Stomach (tissue), 4 donors: ENCODE data around the gene LTB4R2.

Experiments used
- POLR2A ChIP-seq, 4 donors: fragments of 450-650 bp; IDR thresholded peaks; one replicate each; pipeline ENCODE4 v1.6.1; 2016; ENCODE audit warnings: antibody characterized with exemption in 4 of 4, control low read depth in 2 of 4, mild to moderate bottlenecking in 1 of 4, moderate library complexity in 1 of 4
- POLR2AphosphoS5 ChIP-seq, 3 donors: sonication (generic); formaldehyde crosslinking; IDR thresholded peaks; one replicate each; pipeline ENCODE4 v1.6.1; 2016; ENCODE audit warnings: antibody characterized with exemption in 3 of 3
- TF ChIP-seq, protein P1 (sequence below), 7 experiments: fragments of 450-650 bp in 4 of 7; fragments of 200-600 bp in 3 of 7; sonication (generic) in 3 of 7; IDR thresholded peaks; one replicate each; pipeline ENCODE4 v1.5.1; 2016 to 2019; ENCODE audit warnings: antibody characterized with exemption in 7 of 7, control low read depth in 2 of 7, mild to moderate bottlenecking in 1 of 7

DNA sequence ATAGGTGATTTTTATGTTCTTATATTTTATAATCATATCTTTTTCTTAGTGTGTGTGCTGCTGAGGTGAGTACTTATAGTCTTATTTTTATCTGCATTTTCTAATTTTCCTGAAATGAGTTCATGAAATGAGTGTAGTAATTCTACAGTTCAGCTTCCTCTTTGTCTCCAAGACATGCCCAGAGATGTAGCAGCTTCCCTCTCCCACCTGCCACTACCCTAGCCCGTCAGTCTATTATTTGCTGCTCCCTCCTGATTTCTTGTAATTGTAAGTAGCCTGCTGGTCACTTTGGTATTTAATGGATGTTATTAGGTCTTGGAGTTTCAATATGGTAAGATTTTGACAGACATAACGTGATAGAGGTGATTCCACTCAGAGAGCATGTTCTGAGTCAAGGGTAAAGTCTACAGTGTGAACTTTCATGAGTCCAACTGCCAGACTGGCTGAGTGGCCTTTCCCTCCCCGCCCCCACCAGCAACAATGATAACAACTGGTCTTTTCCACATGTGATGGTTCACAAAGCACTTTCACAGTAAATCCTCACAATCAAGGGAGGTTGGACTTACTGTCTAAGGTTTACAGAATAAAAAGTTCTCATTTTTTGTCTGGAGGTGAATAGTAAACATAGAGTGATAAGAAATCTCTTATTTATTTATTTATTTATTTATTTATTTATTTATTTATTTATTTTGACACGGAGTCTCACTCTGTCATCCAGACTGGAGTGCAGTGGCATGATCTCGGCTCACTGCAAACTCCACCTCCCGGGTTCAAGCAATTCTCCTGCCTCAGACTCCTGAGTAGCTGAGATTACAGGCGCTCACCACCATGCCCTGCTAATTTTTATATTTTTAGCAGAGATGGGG is 34.1 kb downstream of the LTB4R2 start:
- TF ChIP-seq POLR2A (IDR thresholded peaks at IDR 0.05), result no peak
- TF ChIP-seq, protein P1, sequence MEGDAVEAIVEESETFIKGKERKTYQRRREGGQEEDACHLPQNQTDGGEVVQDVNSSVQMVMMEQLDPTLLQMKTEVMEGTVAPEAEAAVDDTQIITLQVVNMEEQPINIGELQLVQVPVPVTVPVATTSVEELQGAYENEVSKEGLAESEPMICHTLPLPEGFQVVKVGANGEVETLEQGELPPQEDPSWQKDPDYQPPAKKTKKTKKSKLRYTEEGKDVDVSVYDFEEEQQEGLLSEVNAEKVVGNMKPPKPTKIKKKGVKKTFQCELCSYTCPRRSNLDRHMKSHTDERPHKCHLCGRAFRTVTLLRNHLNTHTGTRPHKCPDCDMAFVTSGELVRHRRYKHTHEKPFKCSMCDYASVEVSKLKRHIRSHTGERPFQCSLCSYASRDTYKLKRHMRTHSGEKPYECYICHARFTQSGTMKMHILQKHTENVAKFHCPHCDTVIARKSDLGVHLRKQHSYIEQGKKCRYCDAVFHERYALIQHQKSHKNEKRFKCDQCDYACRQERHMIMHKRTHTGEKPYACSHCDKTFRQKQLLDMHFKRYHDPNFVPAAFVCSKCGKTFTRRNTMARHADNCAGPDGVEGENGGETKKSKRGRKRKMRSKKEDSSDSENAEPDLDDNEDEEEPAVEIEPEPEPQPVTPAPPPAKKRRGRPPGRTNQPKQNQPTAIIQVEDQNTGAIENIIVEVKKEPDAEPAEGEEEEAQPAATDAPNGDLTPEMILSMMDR (IDR thresholded peaks at IDR 0.05), result no peak
- TF ChIP-seq POLR2AphosphoS5 (IDR thresholded peaks at IDR 0.05), result no peak
